Ammon's horn (tissue), 1 donor: Measurements from ENCODE around the gene NME7.
A peak's percentile ranks its signal among the peaks of the same experiment; 100 is the strongest.
"Not testable (repeated sequence)": the region's sequence is repeated elsewhere in the genome, so short reads cannot be mapped to it uniquely, and the experiment has no call there.

Experiments used
- DNase-seq: peaks from one replicate; pipeline ENCODE4 v3.0.0-alpha.2; 2016; ENCODE audit warnings: low spot score

NME7 gene

GRCh38 chr1:169367686-169368405 is at the start of gene NME7, which contains the start of gene BLZF1:
Gene NME7, minus strand, starts transcription at chr1:169367797. Its CDS starts 87 bp downstream, at chr1:169367710.
Gene BLZF1, plus strand, starts transcription at chr1:169368195. Its CDS starts 1,328 bp downstream, at chr1:169369523.
- DNase-seq = peak; percentile 99

- DNase-seq = no peak
These were observed 47.4 kb upstream of the NME7 start for GRCh38 chr1:169414952-169415351.

- DNase-seq = not testable (repeated sequence)
These were observed 40.7 kb upstream of the NME7 start for GRCh38 chr1:169408340-169408739.

GRCh38 chr1:169402578-169402977 is 35.0 kb upstream of the NME7 start:
- DNase-seq = not testable (repeated sequence)

- no peak for DNase-seq
These were observed 28.4 kb upstream of the NME7 start for GRCh38 chr1:169395955-169396354.

GRCh38 chr1:169392406-169392805 is 24.8 kb upstream of the NME7 start:
- no peak for DNase-seq

- DNase-seq = no peak
These were observed 22.7 kb upstream of the NME7 start for GRCh38 chr1:169390303-169390702.

GRCh38 chr1:169387399-169387798 is 19.8 kb upstream of the NME7 start:
- no peak for DNase-seq

GRCh38 chr1:169383449-169383848 is 15.9 kb upstream of the NME7 start:
- DNase-seq = no peak

GRCh38 chr1:169381162-169381561 is 13.6 kb upstream of the NME7 start:
- DNase-seq = no peak

- DNase-seq = no peak
These were observed 3.8 kb upstream of the NME7 start for GRCh38 chr1:169371404-169371803.

GRCh38 chr1:169368406-169368769 is 791 bp upstream of the NME7 start:
- DNase-seq = no peak

GRCh38 chr1:169367096-169367685 is 406 bp downstream of the NME7 start:
- no peak for DNase-seq

GRCh38 chr1:169364948-169365347 is 2.6 kb downstream of the NME7 start:
- DNase-seq = no peak

- no peak for DNase-seq
These were observed 4.4 kb downstream of the NME7 start for GRCh38 chr1:169363046-169363730.

- DNase-seq = no peak
These were observed 6.3 kb downstream of the NME7 start for GRCh38 chr1:169361281-169361680.

- DNase-seq = no peak
These were observed 7.2 kb downstream of the NME7 start for GRCh38 chr1:169360415-169360814.

- peak; percentile 77 for DNase-seq
These were observed 19.1 kb downstream of the NME7 start for GRCh38 chr1:169348383-169349036.

- no peak for DNase-seq
These were observed 19.8 kb downstream of the NME7 start for GRCh38 chr1:169347688-169348382.

GRCh38 chr1:169346036-169346589 is 21.5 kb downstream of the NME7 start:
- DNase-seq = no peak

GRCh38 chr1:169345511-169345910 is 22.1 kb downstream of the NME7 start:
- no peak for DNase-seq

- DNase-seq = not testable (repeated sequence)
These were observed 25.5 kb downstream of the NME7 start for GRCh38 chr1:169342096-169342495.
